Measurements from ENCODE around the gene RBKS.

DNA sequence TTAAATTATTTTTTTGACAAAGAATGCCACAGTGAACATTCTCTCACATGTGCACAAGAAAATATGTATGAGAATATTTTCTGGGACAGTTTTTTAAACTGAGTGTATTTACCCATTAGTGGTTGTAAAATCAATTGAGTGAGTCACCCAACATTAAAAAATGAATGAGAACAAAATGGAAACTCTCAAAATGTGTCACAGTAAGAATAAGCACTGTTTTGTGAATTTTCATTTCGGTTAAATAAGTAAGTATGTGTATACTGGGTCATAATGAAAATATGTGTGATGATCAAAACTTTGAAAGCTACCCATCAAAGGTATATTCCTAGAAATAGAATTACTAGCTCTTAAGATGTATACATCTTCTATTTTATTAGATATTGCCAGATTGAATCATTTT, 11.9 kb upstream of the RBKS start:
- TF ChIP-seq, protein P1, sequence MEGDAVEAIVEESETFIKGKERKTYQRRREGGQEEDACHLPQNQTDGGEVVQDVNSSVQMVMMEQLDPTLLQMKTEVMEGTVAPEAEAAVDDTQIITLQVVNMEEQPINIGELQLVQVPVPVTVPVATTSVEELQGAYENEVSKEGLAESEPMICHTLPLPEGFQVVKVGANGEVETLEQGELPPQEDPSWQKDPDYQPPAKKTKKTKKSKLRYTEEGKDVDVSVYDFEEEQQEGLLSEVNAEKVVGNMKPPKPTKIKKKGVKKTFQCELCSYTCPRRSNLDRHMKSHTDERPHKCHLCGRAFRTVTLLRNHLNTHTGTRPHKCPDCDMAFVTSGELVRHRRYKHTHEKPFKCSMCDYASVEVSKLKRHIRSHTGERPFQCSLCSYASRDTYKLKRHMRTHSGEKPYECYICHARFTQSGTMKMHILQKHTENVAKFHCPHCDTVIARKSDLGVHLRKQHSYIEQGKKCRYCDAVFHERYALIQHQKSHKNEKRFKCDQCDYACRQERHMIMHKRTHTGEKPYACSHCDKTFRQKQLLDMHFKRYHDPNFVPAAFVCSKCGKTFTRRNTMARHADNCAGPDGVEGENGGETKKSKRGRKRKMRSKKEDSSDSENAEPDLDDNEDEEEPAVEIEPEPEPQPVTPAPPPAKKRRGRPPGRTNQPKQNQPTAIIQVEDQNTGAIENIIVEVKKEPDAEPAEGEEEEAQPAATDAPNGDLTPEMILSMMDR (IDR thresholded peaks at IDR 0.05; ENCODE audit: insufficient read depth, low read depth, low read length), result no peak
- TF ChIP-seq EZH2 (IDR thresholded peaks at IDR 0.05; ENCODE audit: insufficient read depth, low read length), result no peak

Measured in astrocyte (in vitro differentiated cells and primary cell).